ENCODE results near the gene RAB28. TPM values are rescaled to one million over a fixed set of nuclear protein-coding genes. Genes with fewer than 3 reads are reported as not detected.

RAB28 gene
- total and polyA plus RNA-seq, 7 donors: 12.7 to 32.1 (median 24.1) TPM

GRCh38 chr4:13329340-13329850, 154.7 kb downstream of the RAB28 start:
- no peak overlapping the region for H3K27ac ChIP-seq
- H3K4me3 ChIP-seq: no peak overlapping the region
- H3K36me3 ChIP-seq: no peaks in the 10 kb centered on the region
- intact Hi-C loops (cut with DNase I): no loop called here
- peaks cover 0 to 14% (median 5%) of the 10 kb centered on the region in 4 donors for H3K4me1 ChIP-seq
- H3K27me3 ChIP-seq: no peaks in the 10 kb centered on the region
- H3K9me3 ChIP-seq: no peaks in the 10 kb centered on the region
- DNase-seq: no peak
- WGBS, 2 donors: 43 to 59% methylated on average over 1 of the region's 1 CpG
- TF ChIP-seq POLR2A (IDR thresholded peaks at IDR 0.05): no peak
- no peak for TF ChIP-seq CTCF (IDR thresholded peaks at IDR 0.05)
- TF ChIP-seq EP300 (IDR thresholded peaks at IDR 0.05): no peak
- TF ChIP-seq POLR2AphosphoS5 (IDR thresholded peaks at IDR 0.05): no peak

GRCh38 chr4:13328591-13328990, 155.5 kb downstream of the RAB28 start:
- H3K27me3 ChIP-seq: no peaks in the 10 kb centered on the region
- WGBS, 2 donors: 93 to 96% methylated on average over 2 of the region's 2 CpGs

GRCh38 chr4:13327991-13328390, 156.1 kb downstream of the RAB28 start:
- peaks cover 0 to 17% (median 7%) of the 10 kb centered on the region in 4 donors for H3K4me1 ChIP-seq
- TF ChIP-seq POLR2AphosphoS5 (IDR thresholded peaks at IDR 0.05): no peak
- TF ChIP-seq EP300 (IDR thresholded peaks at IDR 0.05): no peak
- no peak for TF ChIP-seq POLR2A (IDR thresholded peaks at IDR 0.05)
- TF ChIP-seq CTCF (IDR thresholded peaks at IDR 0.05): no peak
- no peak for DNase-seq
- no peak overlapping the region for H3K4me3 ChIP-seq
- 94 to 97% methylated on average over 3 of the region's 3 CpGs for WGBS, 2 donors
- no peak overlapping the region for H3K27ac ChIP-seq
- H3K9me3 ChIP-seq: no peaks in the 10 kb centered on the region
- no peaks in the 10 kb centered on the region for H3K36me3 ChIP-seq
- H3K27me3 ChIP-seq: no peaks in the 10 kb centered on the region
- intact Hi-C loops (cut with DNase I): no loop called here

More at GRCh38 chr4:13328591-13328990, 155.5 kb downstream of the RAB28 start:
- no peak for DNase-seq
- Histone ChIP-seq H3K9me3 (no peaks in the 10 kb centered on the region), H3K36me3 (no peaks in the 10 kb centered on the region), H3K27ac (no peak overlapping the region), H3K4me3 (no peak overlapping the region), H3K4me1 (peaks cover 0 to 14% (median 5%) of the 10 kb centered on the region in 4 donors)
- intact Hi-C loops (cut with DNase I): no loop called here
- TF ChIP-seq POLR2AphosphoS5 (IDR thresholded peaks at IDR 0.05) (no peak), EP300 (IDR thresholded peaks at IDR 0.05) (no peak), POLR2A (IDR thresholded peaks at IDR 0.05) (no peak), CTCF (IDR thresholded peaks at IDR 0.05) (no peak)

GRCh38 chr4:13325744-13326143, 158.4 kb downstream of the RAB28 start:
- TF ChIP-seq EP300 (IDR thresholded peaks at IDR 0.05) (no peak), POLR2AphosphoS5 (IDR thresholded peaks at IDR 0.05) (no peak), POLR2A (IDR thresholded peaks at IDR 0.05) (no peak), CTCF (IDR thresholded peaks at IDR 0.05) (no peak)
- no peak for DNase-seq
- no peak overlapping the region for H3K27ac ChIP-seq
- peaks cover 0 to 7% (median 0%) of the 10 kb centered on the region in 4 donors for H3K9me3 ChIP-seq
- intact Hi-C loops (cut with DNase I): no loop called here
- WGBS, 2 donors: 54 to 72% methylated on average over 3 of the region's 3 CpGs
- no peaks in the 10 kb centered on the region for H3K36me3 ChIP-seq
- H3K27me3 ChIP-seq: no peaks in the 10 kb centered on the region
- peaks cover 0 to 24% (median 14%) of the 10 kb centered on the region in 4 donors for H3K4me1 ChIP-seq
- no peak overlapping the region for H3K4me3 ChIP-seq

- Histone ChIP-seq H3K27ac (no peak overlapping the region), H3K27me3 (no peaks in the 10 kb centered on the region), H3K4me1 (peaks cover 0 to 13% (median 9%) of the 10 kb centered on the region in 4 donors), H3K4me3 (no peak overlapping the region), H3K36me3 (no peaks in the 10 kb centered on the region), H3K9me3 (peaks cover 0 to 7% (median 0%) of the 10 kb centered on the region in 4 donors)
- DNase-seq: no peak
- 84 to 93% methylated on average over 3 of the region's 3 CpGs for WGBS, 2 donors
- TF ChIP-seq CTCF (IDR thresholded peaks at IDR 0.05): no peak
- TF ChIP-seq POLR2AphosphoS5 (IDR thresholded peaks at IDR 0.05): no peak
- no peak for TF ChIP-seq POLR2A (IDR thresholded peaks at IDR 0.05)
- no peak for TF ChIP-seq EP300 (IDR thresholded peaks at IDR 0.05)
- intact Hi-C loops (cut with DNase I): no loop called here
Measured at GRCh38 chr4:13323921-13324320, 160.2 kb downstream of the RAB28 start.
